HL-60 (cell line): Measurements from ENCODE around the gene LEMD2.

Experiments
- GABPA ChIP-seq: IDR thresholded peaks from 2 replicates; pipeline ENCODE4 v1.6.1; 2012; ENCODE audit warnings: low read depth
- POLR2AphosphoS5 ChIP-seq: IDR thresholded peaks from 2 replicates; pipeline ENCODE4 v1.6.1; 2012; ENCODE audit warnings: low read depth
- SPI1 ChIP-seq: IDR thresholded peaks from 2 replicates; pipeline ENCODE4 v1.6.1; 2012; ENCODE audit warnings: low read depth, mild to moderate bottlenecking, borderline replicate concordance
- TF ChIP-seq, protein P1 (sequence below): IDR thresholded peaks from one replicate; pipeline ENCODE4 v1.5.1; 2011; ENCODE audit warnings: low read length, control low read depth, inconsistent platforms; ENCODE audit not compliant: insufficient read depth
- TF ChIP-seq, protein P2 (sequence below): IDR thresholded peaks from 2 replicates; pipeline ENCODE4 v1.6.1; 2012; ENCODE audit warnings: low read depth; ENCODE audit not compliant: insufficient replicate concordance

DNA sequence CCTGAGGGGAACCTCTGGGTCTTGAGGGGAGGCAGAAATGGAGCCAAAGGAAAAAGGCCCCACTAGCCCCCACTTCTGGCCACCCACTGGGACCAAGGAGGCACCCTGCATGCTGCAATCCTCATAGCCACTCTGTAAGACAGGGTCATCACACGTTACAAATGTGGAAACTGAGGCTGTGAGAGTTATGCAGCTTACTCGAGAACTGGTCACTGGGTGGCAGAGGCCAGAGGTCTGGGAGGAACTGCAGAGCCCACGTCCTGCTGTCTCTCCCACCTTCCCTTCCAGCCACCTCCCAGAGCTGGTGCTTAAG lies 18.1 kb downstream of the LEMD2 start:
- TF ChIP-seq, protein P1, sequence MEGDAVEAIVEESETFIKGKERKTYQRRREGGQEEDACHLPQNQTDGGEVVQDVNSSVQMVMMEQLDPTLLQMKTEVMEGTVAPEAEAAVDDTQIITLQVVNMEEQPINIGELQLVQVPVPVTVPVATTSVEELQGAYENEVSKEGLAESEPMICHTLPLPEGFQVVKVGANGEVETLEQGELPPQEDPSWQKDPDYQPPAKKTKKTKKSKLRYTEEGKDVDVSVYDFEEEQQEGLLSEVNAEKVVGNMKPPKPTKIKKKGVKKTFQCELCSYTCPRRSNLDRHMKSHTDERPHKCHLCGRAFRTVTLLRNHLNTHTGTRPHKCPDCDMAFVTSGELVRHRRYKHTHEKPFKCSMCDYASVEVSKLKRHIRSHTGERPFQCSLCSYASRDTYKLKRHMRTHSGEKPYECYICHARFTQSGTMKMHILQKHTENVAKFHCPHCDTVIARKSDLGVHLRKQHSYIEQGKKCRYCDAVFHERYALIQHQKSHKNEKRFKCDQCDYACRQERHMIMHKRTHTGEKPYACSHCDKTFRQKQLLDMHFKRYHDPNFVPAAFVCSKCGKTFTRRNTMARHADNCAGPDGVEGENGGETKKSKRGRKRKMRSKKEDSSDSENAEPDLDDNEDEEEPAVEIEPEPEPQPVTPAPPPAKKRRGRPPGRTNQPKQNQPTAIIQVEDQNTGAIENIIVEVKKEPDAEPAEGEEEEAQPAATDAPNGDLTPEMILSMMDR = no peak
- TF ChIP-seq, protein P2, sequence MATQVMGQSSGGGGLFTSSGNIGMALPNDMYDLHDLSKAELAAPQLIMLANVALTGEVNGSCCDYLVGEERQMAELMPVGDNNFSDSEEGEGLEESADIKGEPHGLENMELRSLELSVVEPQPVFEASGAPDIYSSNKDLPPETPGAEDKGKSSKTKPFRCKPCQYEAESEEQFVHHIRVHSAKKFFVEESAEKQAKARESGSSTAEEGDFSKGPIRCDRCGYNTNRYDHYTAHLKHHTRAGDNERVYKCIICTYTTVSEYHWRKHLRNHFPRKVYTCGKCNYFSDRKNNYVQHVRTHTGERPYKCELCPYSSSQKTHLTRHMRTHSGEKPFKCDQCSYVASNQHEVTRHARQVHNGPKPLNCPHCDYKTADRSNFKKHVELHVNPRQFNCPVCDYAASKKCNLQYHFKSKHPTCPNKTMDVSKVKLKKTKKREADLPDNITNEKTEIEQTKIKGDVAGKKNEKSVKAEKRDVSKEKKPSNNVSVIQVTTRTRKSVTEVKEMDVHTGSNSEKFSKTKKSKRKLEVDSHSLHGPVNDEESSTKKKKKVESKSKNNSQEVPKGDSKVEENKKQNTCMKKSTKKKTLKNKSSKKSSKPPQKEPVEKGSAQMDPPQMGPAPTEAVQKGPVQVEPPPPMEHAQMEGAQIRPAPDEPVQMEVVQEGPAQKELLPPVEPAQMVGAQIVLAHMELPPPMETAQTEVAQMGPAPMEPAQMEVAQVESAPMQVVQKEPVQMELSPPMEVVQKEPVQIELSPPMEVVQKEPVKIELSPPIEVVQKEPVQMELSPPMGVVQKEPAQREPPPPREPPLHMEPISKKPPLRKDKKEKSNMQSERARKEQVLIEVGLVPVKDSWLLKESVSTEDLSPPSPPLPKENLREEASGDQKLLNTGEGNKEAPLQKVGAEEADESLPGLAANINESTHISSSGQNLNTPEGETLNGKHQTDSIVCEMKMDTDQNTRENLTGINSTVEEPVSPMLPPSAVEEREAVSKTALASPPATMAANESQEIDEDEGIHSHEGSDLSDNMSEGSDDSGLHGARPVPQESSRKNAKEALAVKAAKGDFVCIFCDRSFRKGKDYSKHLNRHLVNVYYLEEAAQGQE = no peak
- TF ChIP-seq POLR2AphosphoS5 (no peak; the same call in 1 of the 2 replicates), GABPA (no peak), SPI1 (no peak)
